GM12873 (cell line): ENCODE results near the gene FABP7.

ENCODE experiments used
- TF ChIP-seq, protein P1 (sequence below): IDR thresholded peaks from 2 replicates; pipeline ENCODE4 v1.5.1; 2012; ENCODE audit warnings: low read depth, mild to moderate bottlenecking, moderate library complexity, low read length, control low read depth; ENCODE audit not compliant: insufficient read depth; ENCODE audit errors: missing control alignments

Gene FABP7

DNA sequence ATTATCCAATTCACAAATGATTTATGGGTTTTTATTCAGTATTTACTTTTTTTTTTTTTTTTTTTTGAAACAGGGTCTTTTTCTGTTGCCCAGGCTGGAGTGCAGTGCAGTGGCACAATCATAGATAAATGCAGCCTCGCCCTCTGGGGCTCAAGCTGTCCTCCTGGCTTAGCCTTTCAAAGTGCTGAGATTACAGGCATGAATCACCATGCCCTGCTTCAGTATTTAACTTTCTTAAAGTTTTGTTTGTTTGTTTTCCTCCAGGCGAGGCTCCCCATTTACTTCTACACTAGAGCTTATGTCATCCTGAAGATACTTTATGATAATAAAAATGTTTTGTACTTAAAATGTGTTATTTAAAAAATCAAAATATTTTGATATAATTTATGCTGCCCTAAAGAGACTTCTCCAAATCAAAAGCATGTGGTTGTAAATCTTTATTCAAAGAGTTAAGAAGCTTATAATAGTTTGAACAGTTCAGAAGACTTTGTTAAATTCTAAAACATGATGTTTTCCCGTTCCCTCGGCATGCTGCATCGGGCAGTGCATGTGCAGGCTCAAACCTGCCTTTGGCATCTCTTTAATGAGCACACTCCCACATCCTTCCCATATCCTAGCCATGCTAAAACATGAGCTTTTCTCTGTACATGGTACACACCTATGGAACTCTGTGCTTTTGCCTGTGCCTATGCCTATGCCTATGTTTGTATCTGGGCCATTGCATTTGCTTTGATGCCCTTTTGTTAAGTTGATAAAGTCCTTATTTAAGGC lies 20.6 kb downstream of the FABP7 start:
- TF ChIP-seq, protein P1, sequence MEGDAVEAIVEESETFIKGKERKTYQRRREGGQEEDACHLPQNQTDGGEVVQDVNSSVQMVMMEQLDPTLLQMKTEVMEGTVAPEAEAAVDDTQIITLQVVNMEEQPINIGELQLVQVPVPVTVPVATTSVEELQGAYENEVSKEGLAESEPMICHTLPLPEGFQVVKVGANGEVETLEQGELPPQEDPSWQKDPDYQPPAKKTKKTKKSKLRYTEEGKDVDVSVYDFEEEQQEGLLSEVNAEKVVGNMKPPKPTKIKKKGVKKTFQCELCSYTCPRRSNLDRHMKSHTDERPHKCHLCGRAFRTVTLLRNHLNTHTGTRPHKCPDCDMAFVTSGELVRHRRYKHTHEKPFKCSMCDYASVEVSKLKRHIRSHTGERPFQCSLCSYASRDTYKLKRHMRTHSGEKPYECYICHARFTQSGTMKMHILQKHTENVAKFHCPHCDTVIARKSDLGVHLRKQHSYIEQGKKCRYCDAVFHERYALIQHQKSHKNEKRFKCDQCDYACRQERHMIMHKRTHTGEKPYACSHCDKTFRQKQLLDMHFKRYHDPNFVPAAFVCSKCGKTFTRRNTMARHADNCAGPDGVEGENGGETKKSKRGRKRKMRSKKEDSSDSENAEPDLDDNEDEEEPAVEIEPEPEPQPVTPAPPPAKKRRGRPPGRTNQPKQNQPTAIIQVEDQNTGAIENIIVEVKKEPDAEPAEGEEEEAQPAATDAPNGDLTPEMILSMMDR, result no peak

DNA sequence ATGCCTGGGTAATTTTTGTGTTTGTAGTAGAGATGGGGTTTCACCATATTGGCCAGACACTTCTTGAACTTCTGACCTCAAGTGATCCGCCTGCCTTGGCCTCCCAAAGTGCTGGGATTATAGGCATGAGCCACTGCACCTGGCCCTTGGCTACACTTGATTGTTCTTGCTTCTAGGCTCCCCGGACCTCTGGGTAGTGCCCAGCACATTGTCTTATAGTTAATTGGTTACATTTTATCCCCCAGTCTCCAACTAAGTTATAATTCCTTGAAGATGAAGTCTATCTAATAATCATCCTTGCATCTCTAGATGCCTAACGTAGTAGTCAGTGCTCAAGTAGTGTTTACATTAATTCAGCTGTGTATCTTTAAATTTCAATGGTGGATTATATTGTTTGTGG lies 21.4 kb downstream of the FABP7 start:
- TF ChIP-seq, protein P1, result no peak

DNA sequence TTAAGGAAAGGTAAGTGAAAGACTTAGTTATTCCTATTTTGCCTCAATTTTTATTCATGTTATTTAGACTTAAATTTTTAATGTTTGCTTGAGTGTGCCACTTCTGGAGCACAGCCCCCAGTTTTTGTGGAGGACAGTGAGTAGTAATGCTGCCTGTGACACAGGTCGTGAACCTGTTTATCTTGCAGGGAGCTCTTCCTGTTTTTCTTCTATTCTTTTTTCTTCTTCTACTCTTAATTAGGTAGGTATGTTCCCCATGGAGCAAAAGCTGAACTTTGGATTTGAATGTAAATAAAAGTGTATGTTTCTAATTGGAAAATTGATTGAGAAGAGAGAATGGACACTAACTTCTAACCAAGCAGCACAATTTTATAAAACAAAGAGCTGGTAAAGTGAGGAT lies 21.9 kb downstream of the FABP7 start:
- TF ChIP-seq, protein P1, result no peak

DNA sequence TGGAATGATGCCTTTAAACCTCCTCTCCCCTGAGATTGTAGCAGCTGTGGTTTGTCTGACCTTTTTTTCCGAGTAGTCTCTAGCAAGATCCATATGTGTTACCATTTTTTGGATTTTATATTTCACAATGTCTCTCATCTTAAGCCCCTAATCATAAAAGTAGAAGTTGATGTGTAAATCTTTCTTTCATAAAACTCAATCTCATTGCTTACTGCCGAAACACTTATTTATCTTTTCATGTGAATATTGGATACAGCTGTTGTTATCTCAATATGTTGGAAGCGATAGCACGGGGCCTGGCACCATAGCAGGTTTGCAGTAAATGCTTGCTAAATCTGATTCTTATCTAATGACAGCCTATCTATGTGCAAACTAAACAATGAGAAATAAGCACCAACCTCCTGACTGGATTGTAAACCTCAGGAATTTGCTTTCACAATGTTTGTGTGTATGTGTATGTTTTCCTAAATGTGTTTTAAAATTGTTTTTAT lies 23.7 kb downstream of the FABP7 start:
- TF ChIP-seq, protein P1, result no peak

DNA sequence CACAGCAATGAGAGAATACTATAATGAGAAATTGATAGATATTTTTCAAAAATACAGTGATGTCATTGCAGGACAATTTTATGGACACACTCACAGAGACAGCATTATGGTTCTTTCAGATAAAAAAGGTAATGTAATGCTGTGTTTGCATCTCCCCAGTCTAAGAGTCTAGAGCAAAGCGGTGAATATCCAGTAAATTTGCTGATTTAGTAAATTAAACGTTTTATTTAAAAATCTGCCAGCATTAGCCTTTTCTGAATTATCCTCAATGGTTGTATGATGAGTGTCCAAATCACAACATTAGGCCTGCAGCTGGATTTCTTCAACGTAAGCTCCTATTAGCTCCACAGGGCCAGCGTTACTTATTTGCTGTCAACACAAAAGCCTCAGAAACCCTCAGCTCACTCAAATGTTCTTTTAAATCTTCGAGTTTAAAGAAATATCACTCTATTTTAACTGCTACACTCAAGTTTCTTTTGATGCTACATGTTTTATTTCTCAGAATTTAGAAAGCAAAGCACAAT lies 25.5 kb downstream of the FABP7 start:
- TF ChIP-seq, protein P1, result no peak

DNA sequence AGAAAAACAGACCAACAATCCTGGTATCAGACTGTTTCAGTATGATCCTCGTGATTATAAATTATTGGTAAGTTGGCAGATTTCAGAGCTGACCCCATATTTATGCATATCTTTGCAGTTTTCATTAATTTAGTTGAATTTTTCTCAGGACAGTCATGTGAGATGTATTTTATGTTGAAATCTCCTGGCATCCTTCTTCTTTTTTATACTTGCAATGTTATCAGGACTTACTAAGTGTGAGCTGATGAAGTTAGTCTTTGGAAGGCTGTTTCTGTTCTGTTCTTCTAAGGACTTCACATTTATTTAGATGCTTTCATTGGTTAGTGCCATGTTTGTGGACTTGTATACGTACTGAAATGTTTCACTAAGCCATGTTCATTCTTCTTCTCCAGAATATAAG lies 26.8 kb downstream of the FABP7 start:
- TF ChIP-seq, protein P1, result no peak

DNA sequence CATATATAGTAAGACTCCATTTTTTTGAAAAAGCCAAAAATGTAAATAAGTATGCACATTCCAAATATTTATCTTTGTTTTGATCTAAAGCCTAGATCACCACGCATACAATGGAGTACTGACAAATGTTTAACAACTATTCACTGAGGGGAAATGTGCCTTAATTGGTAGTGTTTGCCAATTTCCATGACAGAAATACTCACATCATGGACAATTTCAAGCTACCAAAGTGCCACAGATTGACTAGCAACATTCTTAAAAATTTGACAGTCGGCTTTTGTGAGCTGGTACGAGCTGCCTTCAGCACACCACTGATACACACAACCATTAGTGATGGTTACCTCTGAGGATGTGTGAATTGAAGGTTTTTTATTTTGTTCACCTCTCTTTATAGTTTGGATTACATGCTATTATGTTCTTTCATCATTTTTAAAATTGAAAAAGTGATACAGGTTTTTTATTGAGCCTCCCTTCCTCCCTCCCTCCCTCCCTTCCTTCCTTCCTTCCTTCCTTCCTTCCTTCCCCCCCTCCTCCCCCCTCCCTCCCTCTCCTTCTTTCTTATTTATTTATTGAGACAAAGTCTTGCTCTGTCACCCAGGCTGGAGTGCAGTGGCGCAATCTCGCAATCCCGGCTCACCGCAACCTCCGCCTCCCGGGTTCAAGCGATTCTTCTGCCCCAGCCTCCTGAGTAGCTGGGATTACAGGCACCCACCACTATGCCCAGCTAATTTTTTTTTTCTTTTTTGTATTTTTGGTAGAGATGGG lies 28.8 kb downstream of the FABP7 start:
- TF ChIP-seq, protein P1, result no peak
